Brain microvascular endothelial cell (primary cell): Measurements from ENCODE around the gene HPSE.

Experiments used
- DNase-seq: peaks from one replicate; pipeline ENCODE4 v3.0.0-alpha.2; 2020
- H3K27ac ChIP-seq: fragments of 250-450 bp; sonication (Bioruptor Pico); 2 replicates; pipeline ENCODE4 v1.5.1; 2020; ENCODE audit warnings: mild to moderate bottlenecking, moderate library complexity
- H3K27me3 ChIP-seq: fragments of 250-450 bp; sonication (Bioruptor Pico); replicated peaks from 2 replicates; pipeline ENCODE4 v1.5.1; 2020; ENCODE audit warnings: mild to moderate bottlenecking
- H3K36me3 ChIP-seq: fragments of 250-450 bp; sonication (Bioruptor Pico); replicated peaks from 2 replicates; pipeline ENCODE4 v1.5.1; 2020; ENCODE audit warnings: mild to moderate bottlenecking
- H3K4me3 ChIP-seq: 2 replicates; pipeline ENCODE4 v1.5.1; 2011; ENCODE audit warnings: low read depth, mild to moderate bottlenecking, control low read depth, low read length, moderate library complexity
- CTCF ChIP-seq: IDR thresholded peaks from 2 replicates; pipeline ENCODE4 v1.5.1; 2011; ENCODE audit warnings: low read depth, mild to moderate bottlenecking, moderate library complexity, low read length, control low read depth, inconsistent platforms; ENCODE audit errors: missing control alignments
- in situ Hi-C: cut with HindIII; loops from 2 replicates; pipeline ENCODE4 v1.10.0; 2017; ENCODE audit warnings: low sequenced_read_pairs, low pct_ligation_motif_present

Gene HPSE

GRCh38 chr4:83285055-83285407, 49.6 kb downstream of the HPSE start:
- Histone ChIP-seq H3K4me3 (peak overlapping the region; percentile 70), H3K27me3 (no peaks in the 10 kb centered on the region), H3K27ac (peak overlapping the region; percentile 89), H3K36me3 (no peaks in the 10 kb centered on the region)
- in situ Hi-C loops, result no loop called here
- peak; percentile 19 for DNase-seq
- TF ChIP-seq CTCF, result no peak

GRCh38 chr4:83284193-83285054, 50.2 kb downstream of the HPSE start, which contains the start of gene COQ2:
COQ2 (minus strand) TSS chr4:83284798; CDS start chr4:83284764, 34 bp downstream.
- no peak for TF ChIP-seq CTCF
- peak; percentile 93 for DNase-seq
- H3K36me3 ChIP-seq, result no peaks in the 10 kb centered on the region
- H3K27ac ChIP-seq, result peak within 1 kb of the TSS; percentile 89
- peak within 1 kb of the TSS; percentile 70 for H3K4me3 ChIP-seq
- no peaks in the 10 kb centered on the region for H3K27me3 ChIP-seq
- in situ Hi-C loops, result no loop called here

- no peak for TF ChIP-seq CTCF
- H3K27ac ChIP-seq, result no peak overlapping the region
- H3K27me3 ChIP-seq, result no peaks in the 10 kb centered on the region
- H3K4me3 ChIP-seq, result no peak overlapping the region
- no peak for DNase-seq
- in situ Hi-C loops, result no loop called here
- H3K36me3 ChIP-seq, result peaks cover 4% of the 10 kb centered on the region
Measured at GRCh38 chr4:83283181-83283580, 51.5 kb downstream of the HPSE start.

- no peaks in the 10 kb centered on the region for H3K27me3 ChIP-seq
- peak; percentile 63 for TF ChIP-seq CTCF
- H3K36me3 ChIP-seq, result peaks cover 4% of the 10 kb centered on the region
- in situ Hi-C loops, result no loop called here
- no peak overlapping the region for H3K27ac ChIP-seq
- peak; percentile 68 for DNase-seq
- H3K4me3 ChIP-seq, result no peak overlapping the region
Measured at GRCh38 chr4:83282049-83282535, 52.6 kb downstream of the HPSE start.

- TF ChIP-seq CTCF, result no peak
- Histone ChIP-seq H3K27ac (no peak overlapping the region), H3K36me3 (peaks cover 4% of the 10 kb centered on the region), H3K4me3 (no peak overlapping the region), H3K27me3 (no peaks in the 10 kb centered on the region)
- in situ Hi-C loops, result no loop called here
- DNase-seq, result no peak
Measured at GRCh38 chr4:83281307-83281706, 53.3 kb downstream of the HPSE start.
